ENCODE measurements around the gene MTF1.

Gene MTF1

DNA sequence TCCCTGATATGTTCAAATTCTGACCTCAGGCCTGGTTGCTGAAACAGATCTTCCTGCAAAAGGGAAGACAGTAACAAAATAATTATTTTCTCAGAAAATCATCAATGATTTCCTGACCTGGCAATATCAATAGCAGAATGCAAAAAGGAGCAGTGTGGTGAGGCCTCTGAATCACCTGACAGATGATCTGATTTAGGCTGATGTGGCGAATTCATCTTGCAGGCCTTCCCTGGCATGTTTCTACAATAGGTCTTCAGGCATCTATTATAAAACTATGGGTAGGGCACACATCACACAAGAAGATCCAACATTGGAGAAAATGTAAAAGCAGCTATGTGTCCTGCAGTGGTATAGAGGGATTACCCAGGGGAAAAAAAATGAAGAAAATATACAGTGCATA lies 7.1 kb upstream of the MTF1 start:
- DNase-seq: no peak

DNA sequence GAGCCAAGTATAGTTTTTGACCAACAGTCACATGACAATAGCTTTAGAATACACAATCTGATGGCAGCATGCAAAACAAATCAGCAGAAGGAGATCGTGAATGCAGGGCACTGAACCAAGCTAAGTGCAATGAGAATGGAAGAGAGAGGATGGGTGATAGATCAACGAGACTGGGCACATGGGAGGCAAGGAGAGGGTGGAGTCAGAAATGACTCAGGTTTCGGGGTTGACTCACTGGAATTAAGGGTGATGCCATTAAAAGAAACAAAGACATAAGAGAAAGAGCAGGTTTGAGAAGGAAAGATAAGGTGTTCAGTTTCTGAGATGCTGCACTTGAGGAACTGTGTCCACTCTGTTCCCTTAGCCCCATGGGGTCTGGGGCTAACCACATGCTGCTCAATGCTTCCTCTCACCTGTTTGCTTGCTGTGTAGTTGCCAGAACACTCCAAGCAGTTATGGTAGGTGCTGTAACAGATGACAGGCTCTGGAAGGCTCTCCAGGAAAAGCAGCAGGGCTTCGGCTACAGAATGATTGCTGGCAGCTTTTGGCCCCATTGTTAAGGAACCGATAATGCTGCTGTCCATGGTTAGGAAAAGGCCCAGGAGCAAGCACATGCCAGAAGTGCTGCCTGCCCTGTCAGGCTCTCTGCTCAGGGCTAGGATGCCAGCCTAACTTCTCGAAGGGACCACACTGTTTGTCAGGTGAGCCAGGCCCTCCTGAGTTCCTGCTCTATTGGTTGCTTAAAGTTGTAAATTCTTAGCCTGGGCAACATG lies 6.1 kb upstream of the MTF1 start:
- no peak for DNase-seq

DNA sequence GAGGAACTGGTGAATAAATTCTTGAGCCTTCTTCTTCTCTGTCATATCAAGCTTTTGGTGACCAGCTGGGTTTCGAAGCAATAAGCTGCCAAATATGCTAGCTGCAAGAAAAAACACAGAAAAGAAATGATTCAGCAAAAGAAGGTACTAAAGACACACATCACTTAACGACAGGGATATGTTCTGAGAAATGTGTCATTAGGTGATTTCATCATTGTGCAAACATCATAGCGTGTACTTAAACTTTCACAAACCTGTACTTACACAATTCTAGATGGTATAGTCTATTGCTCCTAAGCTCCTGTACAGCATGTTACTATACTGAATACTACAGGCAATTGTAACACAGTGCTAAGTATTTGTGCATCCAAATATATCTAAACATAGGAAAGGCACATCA lies 2.9 kb upstream of the MTF1 start:
- DNase-seq: no peak

DNA sequence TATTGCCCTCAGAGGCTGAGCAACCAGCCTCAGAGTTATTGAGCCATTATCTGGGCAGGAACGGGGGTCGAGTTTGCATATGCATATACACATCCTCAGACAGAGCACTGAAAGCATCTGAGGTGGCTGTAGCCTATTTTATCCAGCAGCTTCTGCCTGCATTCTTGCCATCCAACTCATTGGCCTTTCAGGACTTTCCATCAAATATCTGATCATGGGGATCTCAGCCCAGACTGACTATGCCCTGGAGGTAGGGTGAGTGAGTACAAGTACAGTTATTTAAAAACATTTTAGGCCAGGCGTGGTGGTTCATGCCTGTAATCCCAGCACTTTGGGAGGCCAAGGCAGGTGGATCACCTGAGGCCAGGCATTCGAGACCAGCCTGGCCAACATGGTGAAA lies 1.8 kb upstream of the MTF1 start:
- no peak for DNase-seq

DNA sequence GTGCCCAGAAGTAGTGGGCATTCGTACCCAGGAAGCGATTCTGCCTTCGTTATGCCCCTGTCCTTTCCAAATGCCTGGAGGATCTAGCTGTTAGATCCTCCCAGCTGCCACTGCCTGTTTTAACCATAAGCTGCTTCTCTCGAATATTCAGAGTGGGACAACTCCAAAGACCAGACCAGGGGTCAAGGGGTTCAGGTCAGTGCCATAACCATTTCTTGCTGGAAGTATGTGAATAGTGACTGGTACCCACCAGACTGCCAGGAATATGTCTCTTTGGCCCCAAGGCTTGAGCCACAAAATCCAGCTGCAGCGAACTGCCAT lies 914 bp upstream of the MTF1 start:
- DNase-seq: no peak

DNA sequence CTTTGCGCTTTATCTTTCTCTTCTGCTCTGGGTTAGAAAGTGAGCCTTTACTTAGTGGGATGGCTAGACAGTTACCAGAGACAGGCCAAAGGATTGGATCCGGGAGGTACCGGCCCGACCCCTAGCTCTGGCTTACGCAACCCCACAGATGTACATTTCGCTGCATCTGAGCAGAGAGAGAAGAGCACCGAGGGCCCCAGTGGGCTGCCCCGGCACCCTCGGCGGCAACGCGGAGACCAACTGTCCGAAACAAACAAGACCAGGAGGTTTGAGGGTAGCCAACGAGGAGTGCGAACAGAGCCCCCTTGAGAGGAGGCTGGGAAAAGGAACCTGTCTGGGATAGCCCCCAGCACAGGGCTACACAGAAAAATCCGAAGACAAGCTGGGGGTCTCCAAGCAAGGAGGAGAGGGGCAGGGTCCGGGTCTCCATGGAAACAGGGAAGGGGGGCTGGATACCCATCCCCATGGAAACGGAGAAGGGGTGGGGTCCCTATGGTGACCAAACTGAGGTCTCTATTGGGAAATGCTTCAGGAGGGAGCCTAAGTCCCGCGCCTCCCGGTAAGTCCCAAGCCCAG lies 373 bp downstream of the MTF1 start:
- DNase-seq: no peak

DNA sequence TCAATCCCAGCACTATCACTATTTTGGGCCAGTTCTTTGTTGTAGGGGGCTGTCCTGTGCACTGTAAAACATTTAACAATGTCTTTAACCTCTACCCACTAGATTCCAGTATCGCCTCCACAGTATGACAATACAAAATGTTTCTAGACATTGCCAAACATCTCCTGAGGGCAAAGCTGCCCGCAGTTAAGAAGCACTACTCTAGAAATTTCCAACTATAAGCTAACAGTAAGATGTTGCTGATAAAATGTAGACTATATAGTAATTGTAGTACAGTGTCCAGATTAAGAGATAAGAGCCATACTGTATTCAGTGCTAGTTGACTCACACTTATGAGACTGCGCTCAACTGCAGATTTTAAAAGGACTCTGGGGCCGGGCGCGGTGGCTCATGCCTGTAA lies 5.0 kb downstream of the MTF1 start:
- no peak for DNase-seq

DNA sequence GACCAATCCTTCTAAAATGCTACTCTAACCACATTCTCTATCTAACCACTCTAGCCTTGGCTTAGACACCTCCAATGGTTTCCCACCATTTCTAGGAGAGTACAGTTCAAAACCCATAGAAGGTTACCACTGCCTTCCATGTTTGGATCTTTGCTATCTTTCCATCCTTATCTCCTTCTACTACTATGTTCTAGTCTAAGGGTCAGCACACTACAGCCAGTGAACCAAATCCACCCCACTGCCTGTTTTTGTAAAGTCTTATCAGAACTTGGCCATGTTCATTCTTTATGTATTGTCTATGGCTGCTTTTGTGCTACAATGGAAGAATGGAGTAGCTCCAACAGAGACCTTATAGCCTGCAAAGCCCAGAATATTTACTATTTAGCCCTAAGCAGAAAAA lies 6.2 kb downstream of the MTF1 start:
- DNase-seq: no peak

DNA sequence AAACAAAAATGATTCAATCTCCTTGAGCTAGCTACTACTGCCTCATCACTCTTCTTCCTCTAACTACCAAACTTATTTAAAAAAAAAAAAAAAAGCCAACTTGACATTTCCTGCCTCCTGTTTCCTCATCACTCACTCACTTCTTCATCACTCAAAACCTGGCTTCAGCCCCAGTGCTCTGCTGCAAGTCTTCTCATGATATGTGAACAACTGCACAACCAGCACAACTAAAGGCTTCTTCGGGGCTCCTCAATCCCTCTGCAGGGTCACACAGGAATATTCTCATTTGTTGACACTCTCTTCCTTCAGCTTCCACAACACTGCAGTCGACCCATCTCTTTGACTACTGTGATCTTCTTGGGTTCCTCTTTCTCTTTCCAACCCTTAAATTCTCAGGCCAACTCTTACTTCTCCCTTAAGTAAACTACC lies 7.6 kb downstream of the MTF1 start:
- peak; percentile 69 for DNase-seq

DNA sequence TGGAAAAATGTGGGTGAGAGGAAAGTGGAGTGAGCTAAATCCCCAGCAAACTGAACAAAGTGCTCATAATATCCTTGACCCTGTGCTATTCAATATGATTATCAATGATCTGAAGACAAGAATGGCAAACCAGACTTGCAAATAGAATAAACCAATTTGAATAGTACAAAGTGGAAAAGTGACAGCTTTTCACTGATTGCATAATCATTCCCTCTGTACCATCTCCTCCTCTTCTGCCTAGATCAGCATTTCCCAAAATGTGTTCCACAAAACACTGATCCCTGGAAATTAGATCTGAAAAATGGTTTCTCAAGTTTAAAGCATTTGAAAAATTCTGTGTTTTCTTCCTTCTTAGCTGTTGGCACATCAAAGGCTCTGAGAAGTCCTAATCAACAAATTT lies 8.1 kb downstream of the MTF1 start:
- no peak for DNase-seq

DNA sequence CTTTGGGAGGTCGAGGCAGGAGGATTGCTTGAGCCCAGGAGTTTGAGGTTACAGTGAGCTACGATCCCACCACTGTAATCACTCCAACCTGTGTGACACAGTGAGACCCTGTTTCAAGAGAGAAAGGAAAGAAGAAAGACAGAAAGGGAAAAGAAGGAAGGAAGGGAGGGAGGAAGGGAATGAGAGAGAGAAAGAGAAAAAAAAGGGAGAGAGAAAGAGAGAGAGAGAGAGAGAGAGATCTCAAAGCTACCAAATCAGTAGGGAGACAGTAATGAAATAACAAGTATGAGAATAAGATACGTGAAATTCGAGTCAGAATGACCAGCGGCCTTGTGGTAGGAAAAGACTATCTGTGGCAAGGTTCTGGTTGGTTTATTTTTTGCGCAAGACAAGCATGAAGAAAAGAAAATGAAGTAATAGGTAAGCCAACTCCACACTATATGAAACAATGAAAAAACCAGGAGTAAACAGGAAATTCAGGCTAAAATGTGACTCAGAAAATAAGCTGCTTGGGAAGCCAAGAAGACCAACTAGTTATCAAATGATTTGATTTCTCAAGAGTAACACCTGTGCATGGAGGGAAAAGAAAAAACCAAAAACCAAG lies 8.9 kb downstream of the MTF1 start:
- DNase-seq: peak; percentile 77

DNA sequence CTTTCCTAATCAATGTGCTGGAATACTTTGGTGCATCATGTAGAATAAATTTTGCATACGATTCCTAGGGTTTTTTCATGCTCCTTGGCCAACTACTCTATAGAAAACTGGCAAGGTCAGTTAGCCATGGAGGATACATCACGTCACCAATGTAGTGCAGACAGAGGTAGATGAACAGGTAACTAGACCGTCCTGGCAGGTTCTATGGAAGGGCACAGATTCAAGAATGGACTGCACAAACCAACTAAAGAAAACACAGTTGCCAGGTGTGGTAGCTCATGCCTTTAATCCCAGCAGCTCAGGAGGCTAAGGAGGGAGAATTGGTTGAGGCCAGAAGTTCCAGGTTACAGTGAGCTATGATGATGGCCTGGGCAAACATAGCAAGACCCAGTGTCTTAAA lies 9.9 kb downstream of the MTF1 start:
- no peak for DNase-seq

DNA sequence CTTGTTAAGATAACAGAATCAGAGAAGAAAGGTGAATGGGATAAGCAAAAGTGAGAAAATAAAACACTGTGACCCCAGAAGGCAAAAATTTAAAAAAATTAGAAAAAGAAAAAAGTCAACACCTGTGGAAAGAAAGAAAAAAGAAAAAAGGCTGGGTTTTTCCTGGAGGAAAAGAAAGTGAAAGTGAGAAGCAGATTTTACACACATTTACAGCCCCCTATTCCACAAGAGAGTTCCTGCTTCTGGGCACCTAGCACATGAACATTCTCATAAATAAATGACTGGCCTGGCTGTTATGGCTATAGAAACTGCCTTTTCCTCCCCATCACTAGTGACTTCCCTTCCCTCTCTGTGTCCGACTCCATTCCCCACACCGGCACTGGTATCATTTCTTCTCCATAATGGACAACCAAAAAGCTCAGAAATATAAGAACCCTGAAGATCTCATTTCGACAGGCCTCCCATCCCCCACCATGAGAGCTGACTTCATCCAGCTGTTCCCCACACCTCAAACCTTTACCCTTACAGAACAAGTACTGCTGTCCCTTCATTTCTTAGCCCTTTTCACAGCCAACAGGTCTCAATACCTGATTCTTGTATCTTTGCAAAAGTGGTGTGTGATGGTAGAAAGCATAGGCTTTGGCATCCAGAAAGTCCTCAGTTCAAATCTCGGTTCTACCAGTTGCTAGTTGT lies 12.6 kb downstream of the MTF1 start:
- no peak for DNase-seq

DNA sequence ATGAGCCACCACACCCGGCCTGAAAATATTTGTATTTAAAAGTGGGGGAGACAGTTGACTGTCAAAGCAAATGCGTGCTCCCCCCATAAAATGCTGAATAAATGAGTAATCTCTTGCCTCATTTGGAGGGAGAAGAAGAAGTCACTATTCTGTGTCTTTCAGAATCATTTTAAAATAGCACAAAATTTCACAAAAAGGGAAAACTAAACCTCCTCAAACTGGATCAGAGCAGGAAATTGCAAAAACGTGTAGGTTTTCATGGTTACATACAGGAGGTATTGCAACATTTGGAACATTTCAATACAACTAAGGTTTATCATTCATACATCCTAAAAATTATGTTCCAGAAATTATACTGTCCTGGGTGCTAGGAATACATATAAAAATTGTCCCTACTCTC lies 13.6 kb downstream of the MTF1 start:
- DNase-seq: peak; percentile 82

DNA sequence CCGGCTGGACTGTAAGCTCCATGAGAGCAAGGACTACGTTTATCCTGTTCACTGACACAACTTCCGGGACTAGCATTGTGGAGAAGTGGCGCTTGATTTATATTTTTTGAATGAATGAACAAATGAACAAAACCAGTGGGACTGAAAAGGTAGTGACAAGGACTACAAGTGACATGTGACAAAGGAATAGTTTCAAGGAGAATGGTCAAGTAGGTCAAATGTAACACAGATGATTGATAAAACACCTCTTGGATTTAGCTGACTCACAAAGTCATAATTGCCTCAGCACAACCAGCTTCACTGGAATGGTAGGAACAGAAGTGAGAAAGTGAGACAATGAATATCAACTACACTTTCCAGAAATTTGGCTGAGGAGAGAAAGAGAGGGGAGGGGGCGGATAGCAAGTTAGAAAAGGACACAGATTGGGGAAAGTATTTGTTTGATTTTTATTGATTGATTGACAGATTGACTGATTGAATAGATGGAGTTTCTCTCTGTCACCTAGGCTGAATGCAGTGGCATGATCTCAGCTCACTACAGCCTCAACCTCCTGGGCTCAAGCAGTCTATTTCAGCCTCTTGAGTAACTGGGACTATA lies 14.2 kb downstream of the MTF1 start:
- DNase-seq: no peak

DNA sequence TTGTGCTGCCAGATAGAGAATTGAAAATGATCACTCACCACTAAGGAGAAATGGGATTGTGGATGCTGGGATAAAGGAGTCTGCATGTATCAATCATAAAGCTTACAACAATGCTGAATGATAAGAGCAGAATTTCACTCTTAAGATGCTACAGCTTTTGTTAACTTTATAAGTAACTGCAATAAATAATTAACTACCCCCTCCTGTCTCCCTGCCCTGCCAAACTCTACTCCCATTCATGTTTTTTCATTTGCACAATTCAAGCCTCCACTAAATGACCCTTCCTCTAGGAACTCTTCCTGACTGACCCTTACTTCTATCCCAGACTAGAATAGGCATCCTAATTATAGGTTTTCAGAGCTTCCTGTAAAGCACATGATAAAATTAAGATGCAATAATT lies 14.9 kb downstream of the MTF1 start:
- no peak for DNase-seq

DNA sequence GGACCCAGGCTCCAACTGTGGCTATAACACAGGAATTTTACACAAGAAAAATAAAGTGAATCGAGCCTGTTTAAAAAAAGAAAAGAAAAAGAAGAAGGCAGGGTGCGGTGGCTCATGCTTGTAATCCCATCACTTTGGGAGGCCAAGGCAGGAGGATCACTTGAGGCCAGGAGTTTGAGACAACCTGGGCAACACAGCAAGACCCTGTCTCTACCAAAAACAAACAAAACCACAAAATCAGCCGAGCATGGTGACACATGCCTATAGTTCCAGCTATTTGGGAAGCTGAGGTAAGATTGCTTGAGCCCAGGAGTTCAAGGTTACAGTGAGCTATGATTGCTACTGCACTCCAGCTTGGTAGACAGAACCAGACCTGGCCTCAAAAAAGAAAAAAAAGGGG lies 17.7 kb downstream of the MTF1 start:
- no peak for DNase-seq

DNA sequence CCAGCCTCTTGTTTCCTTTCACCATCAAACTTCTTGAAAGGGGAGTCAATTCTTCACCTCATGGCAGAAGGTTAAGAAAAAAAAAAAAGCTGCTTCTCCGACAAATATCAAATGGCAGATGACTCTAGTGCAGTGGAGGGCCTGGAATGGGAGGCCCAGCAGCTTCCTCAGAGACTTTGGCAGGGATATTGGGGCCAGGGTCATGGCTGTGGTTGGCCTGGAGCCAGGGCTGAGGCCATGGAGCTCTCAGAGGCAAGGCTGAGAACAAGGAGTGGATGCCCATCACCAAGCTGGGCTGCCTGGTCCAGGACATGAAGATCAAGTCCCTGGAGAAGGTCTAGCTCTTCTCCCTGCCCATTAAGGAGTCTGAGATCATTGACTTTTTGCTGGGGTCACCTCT lies 18.7 kb downstream of the MTF1 start:
- DNase-seq: no peak

DNA sequence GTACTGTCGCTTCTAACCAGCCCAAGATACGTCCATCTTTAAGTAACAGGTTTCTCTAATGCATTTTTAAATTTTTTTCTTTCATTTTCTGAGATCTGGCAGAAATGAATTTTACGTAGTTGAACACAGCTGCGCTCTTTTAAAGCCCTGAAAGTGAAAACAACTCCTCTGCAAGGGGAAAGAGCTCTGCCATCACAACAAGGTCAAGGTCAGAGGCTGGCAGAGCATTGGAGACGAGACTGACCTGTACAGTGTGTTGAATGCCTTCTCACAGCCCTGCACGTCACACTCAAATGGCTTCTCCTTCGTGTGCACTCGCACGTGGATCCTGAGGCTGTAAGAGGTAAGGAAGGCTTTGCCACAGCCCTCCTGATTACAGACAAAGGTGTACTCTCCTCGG lies 19.7 kb downstream of the MTF1 start:
- no peak for DNase-seq

DNA sequence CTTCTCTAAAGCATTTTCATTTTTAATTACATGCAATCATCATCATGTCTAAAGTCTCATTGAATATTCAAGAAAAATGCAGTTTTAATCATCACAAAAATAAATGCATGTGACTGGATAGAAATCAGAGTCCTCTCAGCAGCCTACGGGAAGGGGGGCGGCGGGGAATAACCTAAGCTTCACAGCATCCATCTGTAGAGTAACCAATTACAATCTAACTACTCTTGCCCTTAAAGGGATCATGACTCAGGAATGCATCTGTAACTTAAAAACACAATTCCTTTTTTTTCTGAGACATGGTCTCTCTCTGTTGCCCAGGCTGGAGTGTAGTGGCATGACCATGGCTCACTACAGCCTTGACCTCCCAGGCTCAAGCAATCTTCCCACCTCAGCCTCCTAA lies 22.6 kb downstream of the MTF1 start:
- DNase-seq: no peak

DNA sequence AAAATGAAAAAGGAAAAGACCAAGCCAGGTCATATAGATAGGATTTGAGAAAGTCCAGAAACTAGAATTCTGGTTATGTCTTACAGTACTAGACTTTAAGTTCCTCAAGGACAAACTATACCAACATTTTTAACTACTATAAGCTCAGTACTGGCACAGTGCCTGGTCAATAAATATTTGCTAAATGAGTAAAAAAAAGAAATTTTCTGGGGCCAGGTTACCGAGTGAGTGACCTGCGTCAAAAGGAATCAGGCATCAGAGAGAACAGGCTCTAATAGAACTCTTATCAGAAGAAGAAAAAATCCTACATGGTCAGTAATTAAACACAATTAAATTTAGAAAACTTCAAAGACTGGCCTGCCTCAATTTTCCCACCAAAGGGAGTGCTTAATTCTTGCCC lies 27.6 kb downstream of the MTF1 start:
- no peak for DNase-seq

DNA sequence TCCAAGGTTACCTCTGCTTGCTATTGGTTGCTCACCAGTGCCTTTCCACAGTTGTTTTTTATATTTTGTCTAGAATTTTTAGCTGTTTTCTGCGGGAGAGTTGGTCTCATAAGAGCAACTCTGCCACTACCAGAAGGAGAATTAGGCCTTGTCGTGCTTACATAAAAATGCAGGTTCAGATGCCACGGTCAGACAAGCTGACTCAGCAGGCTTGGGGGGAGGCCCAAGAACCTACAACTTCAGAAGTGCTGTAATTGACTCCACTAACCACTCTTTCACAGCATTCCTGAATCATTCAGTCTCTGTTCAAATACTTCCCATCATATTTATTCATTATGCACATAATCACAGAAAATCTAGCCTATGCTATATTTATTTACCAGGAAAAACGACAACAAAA lies 28.3 kb downstream of the MTF1 start:
- no peak for DNase-seq

DNA sequence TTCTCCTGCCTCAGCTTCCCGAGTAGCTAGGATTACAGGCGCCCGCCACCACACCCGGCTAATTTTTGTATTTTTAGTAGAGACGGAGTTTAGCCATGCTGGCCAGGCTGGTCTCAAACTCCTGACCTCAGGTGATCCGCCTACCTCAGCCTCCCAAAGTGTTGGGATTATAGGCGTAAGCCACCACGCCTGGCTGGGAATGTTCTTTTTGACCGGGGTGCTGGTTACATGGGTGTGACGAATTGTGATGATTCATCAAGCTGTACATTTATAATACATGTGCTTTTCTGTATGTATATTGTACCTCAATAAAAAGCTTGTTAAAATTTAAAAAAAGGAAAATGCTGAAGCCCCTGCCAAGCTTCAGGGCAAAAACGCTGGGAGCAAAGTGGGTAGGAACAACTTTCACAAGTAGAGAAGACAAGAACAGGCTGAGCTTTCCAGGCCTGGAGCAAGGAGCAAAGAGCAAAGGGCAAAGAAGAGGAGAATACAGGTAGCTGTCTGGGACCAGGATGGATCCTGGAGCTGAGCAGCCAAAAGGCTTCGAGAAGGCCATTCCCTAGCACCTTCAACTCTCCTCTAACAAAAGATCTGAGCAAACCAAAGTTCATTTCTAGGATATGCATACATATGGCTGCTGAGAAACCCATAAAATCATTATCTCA lies 30.9 kb downstream of the MTF1 start:
- DNase-seq: no peak

Measured in GF-D8 (cell line).